CD4-positive, alpha-beta memory T cell (primary cell): ENCODE data around the gene LASP1. TPM values are rescaled to one million over a fixed set of nuclear protein-coding genes. Genes with fewer than 3 reads are reported as not detected.

Source experiments
- CTCF ChIA-PET: fragments of 350-600 bp; sonication (Branson Sonifier 250); formaldehyde crosslinking; loops from one replicate; lab custom pipeline; 2021; ENCODE audit warnings: inconsistent platforms; ENCODE audit not compliant: partially characterized antibody; lab: Charles Lee
- POLR2A ChIA-PET: fragments of 350-600 bp; sonication (Branson Sonifier 250); formaldehyde crosslinking; loops from one replicate; lab custom pipeline; 2021; ENCODE audit not compliant: partially characterized antibody; lab: Charles Lee
- DNase-seq, 5 donors: peaks; one replicate each; pipeline versions ENCODE4 v3.0.0 to v3.0.0-alpha.2; 2020 to 2022; ENCODE audit warnings: mixed read lengths in 1 of 5
- H3K27ac ChIP-seq: one replicate; pipeline ENCODE4 v1.7.0; 2013; ENCODE audit warnings: low read depth, low read length
- H3K27me3 ChIP-seq: 2 replicates; pipeline ENCODE4 v1.7.0; 2013; ENCODE audit warnings: mild to moderate bottlenecking, low read length, moderate library complexity; ENCODE audit not compliant: insufficient read depth
- H3K36me3 ChIP-seq: 2 replicates; pipeline ENCODE4 v1.7.0; 2013; ENCODE audit warnings: mild to moderate bottlenecking, low read length, moderate library complexity; ENCODE audit not compliant: insufficient read depth
- H3K4me1 ChIP-seq: 2 replicates; pipeline ENCODE4 v1.7.0; 2013; ENCODE audit warnings: mild to moderate bottlenecking, low read length, moderate library complexity; ENCODE audit not compliant: insufficient read depth
- H3K4me3 ChIP-seq, 2 donors: one replicate each; pipeline ENCODE4 v1.7.0; 2013; ENCODE audit warnings: low read length in 2 of 2, mild to moderate bottlenecking in 1 of 2
- H3K9me3 ChIP-seq, 2 donors: one replicate each; pipeline ENCODE4 v1.7.0; 2013; ENCODE audit warnings: low read length in 2 of 2, control low read depth in 1 of 2; ENCODE audit not compliant: control insufficient read depth in 1 of 2
- H3K27ac Mint-ChIP-seq, 7 donors: one replicate each; pipeline ENCODE4 v1.8.0; 2020 to 2021; ENCODE audit warnings: mixed read lengths in 7 of 7, mild to moderate bottlenecking in 6 of 7, inconsistent platforms in 3 of 7, moderate library complexity in 3 of 7
- H3K27me3 Mint-ChIP-seq, 2 donors: one replicate each; pipeline ENCODE4 v1.8.0; 2020 to 2021; ENCODE audit warnings: mixed read lengths in 2 of 2
- H3K36me3 Mint-ChIP-seq, 2 donors: one replicate each; pipeline ENCODE4 v1.8.0; 2020 to 2021; ENCODE audit warnings: mixed read lengths in 2 of 2, inconsistent platforms in 1 of 2, mild to moderate bottlenecking in 1 of 2
- H3K4me1 Mint-ChIP-seq, 4 donors: one replicate each; pipeline ENCODE4 v1.8.0; 2020 to 2021; ENCODE audit warnings: mixed read lengths in 4 of 4, mild to moderate bottlenecking in 1 of 4
- H3K4me3 Mint-ChIP-seq, 8 donors: one replicate each; pipeline ENCODE4 v1.8.0; 2020 to 2021; ENCODE audit warnings: mixed read lengths in 8 of 8, mild to moderate bottlenecking in 7 of 8, moderate library complexity in 6 of 8, inconsistent platforms in 3 of 8
- H3K9me3 Mint-ChIP-seq, 8 donors: one replicate each; pipeline ENCODE4 v1.8.0; 2020 to 2021; ENCODE audit warnings: mixed read lengths in 8 of 8, mild to moderate bottlenecking in 5 of 8, inconsistent platforms in 3 of 8, moderate library complexity in 1 of 8
- intact Hi-C: fragments of 100-400 bp; cut with micrococcal nuclease; formaldehyde crosslinking; loops from one replicate; pipeline ENCODE4 v1.15.1; 2023
- polyA plus RNA-seq, 2 donors: library from polyadenylated mRNA; unstranded; fragments of 300-500 nt; fragmentation: Illumina TruSeq; gene quantifications; one replicate each; pipeline ENCODE4 v1.2.3, GENCODE V29; 2021
- total RNA-seq, 2 experiments: library from RNA; stranded (reverse); gene quantifications; one replicate each; pipeline ENCODE4 v1.2.3, GENCODE V29; 2021

Gene LASP1
- total and polyA plus RNA-seq, 4 experiments from 2014 or later = 32.1 to 122 (median 92.9) TPM

DNA sequence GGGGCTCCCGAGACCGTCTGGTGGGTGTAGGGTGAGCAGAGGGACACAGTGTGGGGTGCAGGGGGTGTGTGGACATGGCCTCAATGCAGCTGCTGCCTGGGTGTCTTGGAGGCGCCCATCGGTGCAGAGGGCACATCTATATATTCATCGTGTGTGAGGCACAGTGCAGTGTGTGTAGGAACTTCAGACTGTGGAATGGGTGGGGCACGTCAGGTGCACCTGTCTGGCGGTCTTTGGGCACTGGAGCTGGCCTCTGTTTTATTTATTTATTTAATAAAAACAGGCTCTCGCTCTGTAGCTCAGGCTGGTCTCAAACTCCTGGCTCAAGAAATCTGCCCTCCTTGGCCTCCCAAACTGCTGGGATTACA is 16.8 kb downstream of the LASP1 start:
- CTCF ChIA-PET = interaction anchor here (0.6 to 1.3 kb wide), 3 partner anchors 11 to 51 kb away, joined by 3 read pairs; no protein-coding TSS in a partner anchor
- H3K27ac ChIP-seq = peak overlapping the region; percentile 24
- POLR2A ChIA-PET = interaction anchor here (3.0 to 10.4 kb wide), 3 partner anchors 10 to 17 kb away, joined by 12 to 138 read pairs (median 24); partner anchors contain the start of gene LASP1
- peak overlapping the region; percentile 43 to 92 (median 84) for H3K27ac Mint-ChIP-seq
- H3K27me3 ChIP-seq = no peaks in the 10 kb centered on the region
- H3K4me1 Mint-ChIP-seq = peaks cover 57 to 93% (median 77%) of the 10 kb centered on the region in 4 donors
- peaks cover 32 to 60% of the 10 kb centered on the region in 2 donors for H3K36me3 Mint-ChIP-seq
- H3K9me3 ChIP-seq = no peaks in the 10 kb centered on the region
- H3K36me3 ChIP-seq = peaks cover 26% of the 10 kb centered on the region
- H3K9me3 Mint-ChIP-seq = no peaks in the 10 kb centered on the region
- no peak overlapping the region for H3K4me3 ChIP-seq
- H3K4me3 Mint-ChIP-seq = peak overlapping the region in 5 of 8 donors; percentile 15 to 67 (median 41)
- no peak for DNase-seq
- H3K27me3 Mint-ChIP-seq = no peaks in the 10 kb centered on the region
- intact Hi-C loops = no loop called here
- H3K4me1 ChIP-seq = peaks cover 99% of the 10 kb centered on the region

DNA sequence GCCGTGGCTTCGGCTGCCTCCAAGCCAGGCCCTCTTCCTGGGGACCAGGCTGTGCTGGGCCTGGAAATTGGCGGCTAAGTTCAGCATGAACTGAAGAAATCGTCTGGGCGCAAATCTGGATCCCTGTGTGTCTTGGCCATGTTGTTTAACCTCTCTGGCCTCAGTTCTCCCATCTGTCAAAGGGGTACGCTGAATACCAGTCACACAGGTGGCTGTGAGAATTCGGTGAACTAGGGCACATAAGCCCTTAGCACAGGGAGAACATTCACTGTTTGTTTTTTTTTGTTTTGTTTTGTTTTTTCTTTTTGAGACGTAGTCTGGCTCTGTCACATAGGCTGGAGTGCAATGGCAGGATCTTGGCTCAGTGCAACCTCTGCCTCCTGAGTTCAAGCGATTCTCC is 19.0 kb downstream of the LASP1 start:
- H3K4me1 ChIP-seq = peaks cover 99% of the 10 kb centered on the region
- CTCF ChIA-PET = no interaction called here
- Mint-ChIP-seq H3K4me1 (peaks cover 54 to 93% (median 78%) of the 10 kb centered on the region in 4 donors), H3K36me3 (peaks cover 26 to 49% of the 10 kb centered on the region in 2 donors), H3K9me3 (no peaks in the 10 kb centered on the region), H3K27ac (peak overlapping the region in 5 of 7 donors; percentile 47 to 81 (median 74)), H3K27me3 (no peaks in the 10 kb centered on the region), H3K4me3 (peak overlapping the region in 2 of 8 donors; percentile 26 to 68)
- POLR2A ChIA-PET = interaction anchor here (1.5 to 7.0 kb wide), 4 partner anchors 10 to 35 kb away, joined by 4 to 63 read pairs (median 6); partner anchors contain the start of genes LASP1 and RPL23
- H3K27me3 ChIP-seq = no peaks in the 10 kb centered on the region
- H3K4me3 ChIP-seq = no peak overlapping the region
- DNase-seq = no peak
- H3K27ac ChIP-seq = no peak overlapping the region
- intact Hi-C loops = no loop called here
- peaks cover 34% of the 10 kb centered on the region for H3K36me3 ChIP-seq
- no peaks in the 10 kb centered on the region for H3K9me3 ChIP-seq

DNA sequence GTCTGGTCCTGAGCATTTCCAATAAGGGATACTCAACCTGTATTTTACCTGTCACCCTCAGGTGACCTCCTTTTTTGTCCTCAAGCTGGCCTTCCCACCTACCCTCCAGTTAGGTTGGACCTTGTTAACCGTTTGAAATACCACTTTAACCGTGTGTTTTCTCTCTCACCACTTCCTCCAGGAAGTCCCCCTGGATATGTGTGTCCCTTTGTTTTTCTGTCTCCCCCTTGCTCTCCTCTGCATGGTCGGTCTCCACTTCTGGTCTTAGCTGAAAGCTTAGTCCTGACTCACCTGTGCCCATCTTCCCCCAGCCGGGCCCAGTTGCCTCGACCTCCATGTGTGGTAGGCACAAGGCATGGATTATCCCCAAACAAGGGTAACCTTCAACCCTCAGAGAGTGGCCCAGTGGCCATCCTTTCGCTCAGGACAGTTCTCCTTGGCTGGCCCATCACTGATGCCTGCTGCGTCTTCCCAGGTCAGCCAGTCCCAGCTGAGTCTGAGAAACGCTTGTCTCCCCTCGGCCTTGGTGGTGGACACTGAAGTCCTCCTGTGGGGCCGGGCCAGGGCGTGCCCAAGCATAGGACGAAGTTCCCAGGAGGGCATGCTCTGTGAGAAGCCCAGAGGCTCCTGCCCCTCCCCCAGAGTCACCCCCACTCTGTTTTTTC is 20.0 kb downstream of the LASP1 start:
- Mint-ChIP-seq H3K27ac (peak overlapping the region; percentile 84 to 95 (median 91)), H3K27me3 (no peaks in the 10 kb centered on the region), H3K4me3 (peak overlapping the region in 7 of 8 donors; percentile 55 to 76 (median 69)), H3K4me1 (peaks cover 56 to 93% (median 78%) of the 10 kb centered on the region in 4 donors), H3K9me3 (no peaks in the 10 kb centered on the region), H3K36me3 (peaks cover 23 to 54% of the 10 kb centered on the region in 2 donors)
- peak overlapping the region; percentile 50 for H3K27ac ChIP-seq
- intact Hi-C loops = loop anchor here (2.0 kb wide), 1 partner anchor 19 kb away; the partner anchor contains the start of gene LASP1
- ChIA-PET POLR2A (interaction anchor here (1.5 to 7.0 kb wide), 5 partner anchors 9 to 36 kb away, joined by 4 to 63 read pairs (median 8); partner anchors contain the start of genes LASP1 and RPL23), CTCF (interaction anchor here (1.7 kb wide), 1 partner anchor 16 kb away, joined by 5 read pairs; no protein-coding TSS in a partner anchor)
- no peaks in the 10 kb centered on the region for H3K27me3 ChIP-seq
- no peak for DNase-seq
- no peaks in the 10 kb centered on the region for H3K9me3 ChIP-seq
- H3K4me3 ChIP-seq = peak overlapping the region in 1 of 2 donors; percentile 17
- peaks cover 96% of the 10 kb centered on the region for H3K4me1 ChIP-seq
- peaks cover 34% of the 10 kb centered on the region for H3K36me3 ChIP-seq

DNA sequence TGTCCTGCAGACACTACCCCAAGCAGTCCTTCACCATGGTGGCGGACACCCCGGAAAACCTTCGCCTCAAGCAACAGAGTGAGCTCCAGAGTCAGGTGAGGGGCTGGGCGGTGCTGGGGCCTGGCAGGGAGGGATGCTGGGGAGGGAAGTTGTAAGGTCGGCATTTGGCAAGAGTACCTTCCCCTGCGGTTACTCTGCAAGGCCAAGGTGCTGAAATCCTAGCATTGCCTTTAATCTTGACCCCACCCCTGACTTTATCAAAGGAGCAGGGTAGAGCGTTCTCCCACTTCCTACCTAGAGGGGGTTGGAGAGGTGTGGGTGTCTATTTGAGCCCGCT is 20.5 kb downstream of the LASP1 start:
- H3K4me1 ChIP-seq = peaks cover 94% of the 10 kb centered on the region
- H3K4me1 Mint-ChIP-seq = peaks cover 53 to 89% (median 73%) of the 10 kb centered on the region in 4 donors
- peak overlapping the region in 7 of 8 donors; percentile 55 to 76 (median 69) for H3K4me3 Mint-ChIP-seq
- no peaks in the 10 kb centered on the region for H3K27me3 ChIP-seq
- H3K9me3 Mint-ChIP-seq = no peaks in the 10 kb centered on the region
- DNase-seq = peak in 2 of 5 donors; percentile 36 to 38
- H3K27ac Mint-ChIP-seq = peak overlapping the region; percentile 84 to 95 (median 91)
- intact Hi-C loops = loop anchor here (2.0 kb wide), 1 partner anchor 20 kb away; the partner anchor contains the start of gene LASP1
- H3K27ac ChIP-seq = peak overlapping the region; percentile 50
- H3K36me3 ChIP-seq = peaks cover 36% of the 10 kb centered on the region
- POLR2A ChIA-PET = interaction anchor here (1.5 to 7.0 kb wide), 5 partner anchors 8 to 37 kb away, joined by 4 to 63 read pairs (median 8); partner anchors contain the start of genes LASP1 and RPL23
- no peaks in the 10 kb centered on the region for H3K9me3 ChIP-seq
- CTCF ChIA-PET = interaction anchor here (1.7 kb wide), 1 partner anchor 17 kb away, joined by 5 read pairs; no protein-coding TSS in a partner anchor
- H3K36me3 Mint-ChIP-seq = peaks cover 23 to 52% of the 10 kb centered on the region in 2 donors
- H3K27me3 Mint-ChIP-seq = no peaks in the 10 kb centered on the region
- H3K4me3 ChIP-seq = peak overlapping the region in 1 of 2 donors; percentile 17

DNA sequence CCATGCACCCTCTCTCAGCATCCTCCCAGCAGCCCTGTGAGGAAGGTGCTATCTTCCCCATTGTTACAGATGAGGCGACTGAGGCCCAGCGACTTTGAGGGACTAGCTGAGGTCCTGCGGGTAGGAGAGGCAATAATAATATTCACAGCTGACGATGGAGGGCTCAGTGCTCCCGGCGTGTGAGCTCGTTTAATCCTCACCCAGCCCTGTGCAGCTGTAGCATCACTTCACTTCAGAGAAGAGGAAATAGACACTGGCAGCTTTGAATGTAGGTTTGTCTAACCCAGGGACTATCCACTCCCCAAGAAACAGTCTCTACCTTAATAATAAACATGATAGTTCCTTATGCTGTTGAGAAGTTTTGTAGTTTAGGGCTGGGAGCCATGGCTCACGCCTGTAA is 21.6 kb downstream of the LASP1 start:
- Mint-ChIP-seq H3K4me1 (peaks cover 50 to 87% (median 70%) of the 10 kb centered on the region in 4 donors), H3K36me3 (peaks cover 21 to 50% of the 10 kb centered on the region in 2 donors), H3K27me3 (no peaks in the 10 kb centered on the region), H3K9me3 (no peaks in the 10 kb centered on the region), H3K4me3 (peak overlapping the region in 7 of 8 donors; percentile 22 to 81 (median 64)), H3K27ac (peak overlapping the region; percentile 88 to 95 (median 91))
- H3K27ac ChIP-seq = peak overlapping the region; percentile 50
- H3K4me3 ChIP-seq = no peak overlapping the region
- ChIA-PET CTCF (interaction anchor here (0.6 to 1.5 kb wide), 3 partner anchors 22 to 44 kb away, joined by 3 to 6 read pairs (median 3); partner anchors contain the start of gene LASP1), POLR2A (interaction anchor here (0.5 to 7.0 kb wide), 7 partner anchors 11 to 38 kb away, joined by 3 to 63 read pairs (median 4); partner anchors contain the start of genes LASP1 and RPL23)
- H3K9me3 ChIP-seq = no peaks in the 10 kb centered on the region
- H3K27me3 ChIP-seq = no peaks in the 10 kb centered on the region
- intact Hi-C loops = loop anchor here (2.0 kb wide), 1 partner anchor 21 kb away; the partner anchor contains the start of gene LASP1
- peaks cover 43% of the 10 kb centered on the region for H3K36me3 ChIP-seq
- peaks cover 94% of the 10 kb centered on the region for H3K4me1 ChIP-seq
- DNase-seq = no peak

DNA sequence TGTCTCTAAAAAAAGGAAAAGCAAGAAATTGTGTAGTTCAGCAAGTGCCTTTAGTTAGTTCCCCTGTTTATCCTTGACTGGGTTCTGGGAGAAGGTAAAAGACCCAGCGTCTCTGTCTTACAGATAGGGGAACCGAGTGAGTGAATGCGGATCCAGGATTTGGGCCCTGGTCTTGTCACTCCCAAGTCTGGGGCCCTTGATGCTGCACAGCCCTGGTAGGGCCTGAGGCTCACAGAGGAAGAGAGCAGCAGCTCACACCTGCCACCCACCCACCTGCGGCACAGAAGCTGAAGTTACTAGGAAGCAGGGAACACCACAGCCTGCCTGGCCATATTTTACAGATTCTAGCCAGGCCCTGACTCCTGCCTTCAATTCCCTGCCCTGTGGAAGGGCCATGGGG is 22.2 kb downstream of the LASP1 start:
- no peaks in the 10 kb centered on the region for H3K9me3 Mint-ChIP-seq
- no peaks in the 10 kb centered on the region for H3K9me3 ChIP-seq
- no peak overlapping the region for H3K4me3 ChIP-seq
- H3K36me3 Mint-ChIP-seq = peaks cover 21 to 49% of the 10 kb centered on the region in 2 donors
- H3K27ac ChIP-seq = peak overlapping the region; percentile 50
- peak overlapping the region; percentile 88 to 95 (median 91) for H3K27ac Mint-ChIP-seq
- H3K27me3 ChIP-seq = no peaks in the 10 kb centered on the region
- peak overlapping the region in 6 of 8 donors; percentile 6 to 81 (median 66) for H3K4me3 Mint-ChIP-seq
- CTCF ChIA-PET = interaction anchor here (1.2 to 1.5 kb wide), 2 partner anchors 22 to 33 kb away, joined by 3 to 6 read pairs; partner anchors contain the start of gene LASP1
- POLR2A ChIA-PET = interaction anchor here (1.0 to 7.0 kb wide), 5 partner anchors 11 to 23 kb away, joined by 3 to 63 read pairs (median 4); partner anchors contain the start of gene LASP1
- peaks cover 47% of the 10 kb centered on the region for H3K36me3 ChIP-seq
- intact Hi-C loops = no loop called here
- peaks cover 94% of the 10 kb centered on the region for H3K4me1 ChIP-seq
- H3K27me3 Mint-ChIP-seq = no peaks in the 10 kb centered on the region
- H3K4me1 Mint-ChIP-seq = peaks cover 47 to 88% (median 70%) of the 10 kb centered on the region in 4 donors
- no peak for DNase-seq
